ENCODE results near the gene SHISAL1. TPM values are rescaled to one million over a fixed set of nuclear protein-coding genes. Genes with fewer than 3 reads are reported as not detected.

SHISAL1 gene
- total RNA-seq, 1 experiment from 2014 or later, result 1.6 TPM

DNA sequence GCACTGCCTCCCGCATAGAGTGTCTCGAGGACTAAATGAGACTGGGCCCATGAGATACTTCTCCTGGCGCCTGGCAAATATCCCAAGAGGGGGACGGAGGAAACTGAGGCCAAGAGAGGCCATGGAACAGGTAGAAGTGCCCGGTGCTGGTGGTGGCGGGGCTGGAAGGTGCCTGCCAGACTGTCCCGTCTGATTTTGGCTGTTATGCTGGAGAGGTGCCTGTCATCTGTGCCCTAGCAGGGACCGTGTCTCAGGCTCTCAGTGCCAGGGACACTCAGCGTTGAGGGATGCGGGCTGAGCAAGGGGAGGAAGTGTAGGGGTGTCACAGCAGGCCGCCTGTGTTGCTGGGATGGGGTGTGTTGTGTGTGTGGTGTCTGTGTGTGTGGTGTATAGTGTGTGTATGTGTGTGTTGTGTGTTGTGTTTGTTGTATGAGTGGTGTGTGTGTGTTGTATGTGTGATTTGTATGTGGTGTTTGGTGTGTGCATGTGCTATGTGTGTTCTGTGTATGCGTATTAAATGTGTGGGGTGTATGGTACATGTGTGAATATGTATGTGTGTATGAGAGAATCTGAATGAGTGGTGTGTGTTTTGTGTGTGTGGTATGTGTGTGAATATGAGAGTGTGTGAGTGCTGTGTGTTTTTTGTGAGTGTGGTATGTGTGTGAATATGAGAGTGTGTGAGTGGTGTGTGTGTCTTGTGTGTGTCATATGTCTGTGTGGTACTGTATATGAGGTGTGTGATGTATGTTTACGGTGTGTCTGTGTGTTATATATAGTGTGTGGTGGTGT, 21.3 kb upstream of the SHISAL1 start:
- H3K9me3 Mint-ChIP-seq (ENCODE audit: unreplicated experiment), result no peaks in the 10 kb centered on the region

DNA sequence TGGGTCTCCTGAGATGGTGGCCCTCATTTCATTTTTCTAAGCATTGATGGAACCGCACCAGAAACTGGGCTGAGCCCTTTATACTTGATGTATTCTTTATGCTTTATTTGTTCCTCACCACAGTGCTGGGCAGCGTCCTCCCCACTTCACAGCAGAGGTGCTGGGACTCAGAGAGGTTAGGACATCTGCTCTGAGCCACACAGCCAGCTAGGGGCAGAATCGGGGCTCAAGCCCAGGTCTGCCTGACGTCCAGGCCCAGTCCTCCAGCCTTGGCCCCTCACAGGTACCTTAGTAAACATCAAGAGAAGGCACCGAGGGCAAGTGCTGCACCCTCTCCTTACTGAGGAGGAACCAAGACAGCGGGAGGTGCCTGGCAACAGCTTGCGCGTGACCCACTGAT, 20.2 kb upstream of the SHISAL1 start:
- peaks cover 13% of the 10 kb centered on the region for H3K27me3 Mint-ChIP-seq (ENCODE audit: insufficient read depth, unreplicated experiment)
- POLR2A ChIA-PET, result no interaction called here
- H3K27ac Mint-ChIP-seq (ENCODE audit: low read depth, unreplicated experiment), result no peak overlapping the region
- no peak for DNase-seq (ENCODE audit: unreplicated experiment)
- intact Hi-C loops (cut with micrococcal nuclease), result no loop called here
- CTCF ChIA-PET, result no interaction called here
- no peaks in the 10 kb centered on the region for H3K36me3 Mint-ChIP-seq (ENCODE audit: insufficient read depth, unreplicated experiment)
- H3K4me3 Mint-ChIP-seq (ENCODE audit: unreplicated experiment), result no peak overlapping the region
- BruUV-seq (replicated peaks), result no TSS peak
- peaks cover 11% of the 10 kb centered on the region for H3K4me1 Mint-ChIP-seq (ENCODE audit: insufficient read depth, unreplicated experiment)
- no peaks in the 10 kb centered on the region for H3K9me3 Mint-ChIP-seq (ENCODE audit: unreplicated experiment)
- TF ChIP-seq, protein P1, sequence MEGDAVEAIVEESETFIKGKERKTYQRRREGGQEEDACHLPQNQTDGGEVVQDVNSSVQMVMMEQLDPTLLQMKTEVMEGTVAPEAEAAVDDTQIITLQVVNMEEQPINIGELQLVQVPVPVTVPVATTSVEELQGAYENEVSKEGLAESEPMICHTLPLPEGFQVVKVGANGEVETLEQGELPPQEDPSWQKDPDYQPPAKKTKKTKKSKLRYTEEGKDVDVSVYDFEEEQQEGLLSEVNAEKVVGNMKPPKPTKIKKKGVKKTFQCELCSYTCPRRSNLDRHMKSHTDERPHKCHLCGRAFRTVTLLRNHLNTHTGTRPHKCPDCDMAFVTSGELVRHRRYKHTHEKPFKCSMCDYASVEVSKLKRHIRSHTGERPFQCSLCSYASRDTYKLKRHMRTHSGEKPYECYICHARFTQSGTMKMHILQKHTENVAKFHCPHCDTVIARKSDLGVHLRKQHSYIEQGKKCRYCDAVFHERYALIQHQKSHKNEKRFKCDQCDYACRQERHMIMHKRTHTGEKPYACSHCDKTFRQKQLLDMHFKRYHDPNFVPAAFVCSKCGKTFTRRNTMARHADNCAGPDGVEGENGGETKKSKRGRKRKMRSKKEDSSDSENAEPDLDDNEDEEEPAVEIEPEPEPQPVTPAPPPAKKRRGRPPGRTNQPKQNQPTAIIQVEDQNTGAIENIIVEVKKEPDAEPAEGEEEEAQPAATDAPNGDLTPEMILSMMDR (IDR thresholded peaks at IDR 0.05; ENCODE audit: unreplicated experiment), result no peak

More for the DNA sequence above, 21.3 kb upstream of the SHISAL1 start:
- no TSS peak for BruUV-seq (replicated peaks)
- Mint-ChIP-seq H3K4me1 (ENCODE audit: insufficient read depth, unreplicated experiment) (peaks cover 7% of the 10 kb centered on the region), H3K4me3 (ENCODE audit: unreplicated experiment) (no peak overlapping the region), H3K27me3 (ENCODE audit: insufficient read depth, unreplicated experiment) (peaks cover 13% of the 10 kb centered on the region), H3K27ac (ENCODE audit: low read depth, unreplicated experiment) (no peak overlapping the region), H3K36me3 (ENCODE audit: insufficient read depth, unreplicated experiment) (no peaks in the 10 kb centered on the region)
- ChIA-PET POLR2A (no interaction called here), CTCF (no interaction called here)
- DNase-seq (ENCODE audit: unreplicated experiment), result no peak
- intact Hi-C loops (cut with micrococcal nuclease), result no loop called here
- TF ChIP-seq, protein P1 (IDR thresholded peaks at IDR 0.05; ENCODE audit: unreplicated experiment), result no peak

DNA sequence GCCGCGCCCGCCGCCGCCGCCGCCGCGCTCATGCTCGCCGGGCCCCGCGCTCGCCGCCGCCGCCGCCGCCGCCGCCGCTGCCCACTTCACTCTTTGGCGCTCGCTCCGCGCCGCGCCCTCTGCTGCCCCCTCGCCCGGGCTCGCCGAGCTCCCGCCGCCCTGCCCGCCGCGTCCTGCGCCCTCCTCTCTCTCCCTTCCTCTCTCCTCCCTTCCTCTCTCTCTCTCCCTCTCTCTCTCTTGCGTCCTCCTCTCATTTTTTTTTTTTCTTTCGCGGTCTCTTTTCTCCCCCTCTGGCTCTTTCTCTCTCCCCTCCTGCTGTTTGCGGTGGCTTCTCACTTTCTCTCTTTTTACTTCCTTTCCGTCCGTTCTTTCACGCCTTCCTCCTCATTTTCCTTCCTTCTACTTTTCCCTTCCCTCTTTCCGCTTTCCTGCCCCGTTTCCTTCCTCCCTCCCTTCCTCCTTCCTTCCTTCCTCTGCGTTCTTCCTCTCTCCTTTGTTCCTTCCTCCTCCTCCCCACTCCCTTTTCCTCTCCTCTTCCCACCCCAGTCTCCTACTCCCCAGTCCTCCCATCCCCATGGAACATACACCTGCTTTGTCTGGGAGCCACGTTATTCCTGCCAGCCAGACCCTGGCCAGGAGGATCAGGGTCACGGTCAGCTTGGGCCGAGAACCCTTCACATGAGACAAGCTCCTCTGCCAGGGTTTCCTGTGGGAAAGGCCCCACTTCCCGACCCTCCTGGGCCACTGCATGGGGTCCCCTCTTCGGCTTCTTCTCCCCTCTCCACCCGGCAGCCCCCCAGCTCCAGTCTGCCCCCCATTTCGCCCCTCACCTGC, 19.3 kb upstream of the SHISAL1 start:
- TF ChIP-seq, protein P1 (IDR thresholded peaks at IDR 0.05; ENCODE audit: unreplicated experiment), result no peak
- BruUV-seq (replicated peaks), result no TSS peak
- peak overlapping the region; percentile 74 for H3K4me3 Mint-ChIP-seq (ENCODE audit: unreplicated experiment)
- peak; percentile 41 for DNase-seq (ENCODE audit: unreplicated experiment)
- H3K9me3 Mint-ChIP-seq (ENCODE audit: unreplicated experiment), result no peaks in the 10 kb centered on the region
- CTCF ChIA-PET, result interaction anchor here (0.6 kb wide), 3 partner anchors 20 to 551 kb away, joined by 3 read pairs; no protein-coding TSS in a partner anchor
- H3K4me1 Mint-ChIP-seq (ENCODE audit: insufficient read depth, unreplicated experiment), result peaks cover 11% of the 10 kb centered on the region
- peaks cover 13% of the 10 kb centered on the region for H3K27me3 Mint-ChIP-seq (ENCODE audit: insufficient read depth, unreplicated experiment)
- no peak overlapping the region for H3K27ac Mint-ChIP-seq (ENCODE audit: low read depth, unreplicated experiment)
- intact Hi-C loops (cut with micrococcal nuclease), result no loop called here
- no peaks in the 10 kb centered on the region for H3K36me3 Mint-ChIP-seq (ENCODE audit: insufficient read depth, unreplicated experiment)
- POLR2A ChIA-PET, result no interaction called here
